ENCODE data around the gene GXYLT1. TPM values are rescaled to one million over a fixed set of nuclear protein-coding genes. Genes with fewer than 3 reads are reported as not detected.

GXYLT1 gene
- total RNA-seq, 4 donors from 2014 or later = 11.3 to 36.2 (median 15.5) TPM

DNA sequence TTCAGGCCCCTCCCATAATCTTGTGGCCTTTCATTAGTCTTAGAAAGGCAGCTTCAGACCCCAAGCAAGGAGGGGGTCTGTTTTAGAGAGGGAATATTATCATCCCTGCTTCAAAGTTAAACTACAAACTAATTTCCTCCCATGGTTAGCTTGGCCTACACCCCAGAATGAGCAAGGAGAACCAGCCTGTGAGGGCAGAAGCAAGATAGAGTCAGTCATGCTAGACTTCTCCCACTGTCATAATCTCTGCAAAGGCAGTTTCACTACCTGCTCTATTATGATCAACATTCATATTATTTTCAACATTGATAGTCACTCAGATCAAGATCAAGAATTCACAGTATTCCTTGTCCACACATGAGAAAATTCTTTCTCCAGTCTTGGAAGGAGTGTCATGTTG lies 105.1 kb downstream of the GXYLT1 start:
- intact Hi-C loops (cut with DNase I; ENCODE audit: low total_unique reads) = no loop called here
- H3K36me3 ChIP-seq = no peaks in the 10 kb centered on the region

DNA sequence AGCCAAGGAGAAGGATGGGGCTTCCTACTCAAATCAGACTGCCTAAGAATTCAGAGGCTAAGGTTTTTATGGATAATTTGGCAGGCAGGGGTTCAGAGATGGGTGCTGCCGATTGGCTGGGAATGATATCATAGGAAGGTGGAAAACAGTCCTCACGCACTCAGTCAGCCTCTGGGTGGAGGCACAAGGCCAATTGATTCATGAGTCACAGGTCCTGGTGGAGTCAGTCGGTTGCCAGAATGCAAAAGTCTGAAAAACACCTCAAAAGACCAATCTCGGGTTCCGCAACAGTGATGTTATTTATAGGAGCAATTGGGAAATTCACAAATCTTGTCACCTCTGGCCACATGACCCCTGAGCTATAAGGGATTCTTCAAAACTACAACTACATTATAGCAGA lies 105.5 kb downstream of the GXYLT1 start:
- Histone ChIP-seq H3K27ac (no peak overlapping the region), H3K4me1 (no peaks in the 10 kb centered on the region), H3K9me3 (no peaks in the 10 kb centered on the region), H3K27me3 (no peaks in the 10 kb centered on the region), H3K4me3 (no peak overlapping the region), H3K36me3 (no peaks in the 10 kb centered on the region)
- no peak for DNase-seq
- TF ChIP-seq, protein P1, sequence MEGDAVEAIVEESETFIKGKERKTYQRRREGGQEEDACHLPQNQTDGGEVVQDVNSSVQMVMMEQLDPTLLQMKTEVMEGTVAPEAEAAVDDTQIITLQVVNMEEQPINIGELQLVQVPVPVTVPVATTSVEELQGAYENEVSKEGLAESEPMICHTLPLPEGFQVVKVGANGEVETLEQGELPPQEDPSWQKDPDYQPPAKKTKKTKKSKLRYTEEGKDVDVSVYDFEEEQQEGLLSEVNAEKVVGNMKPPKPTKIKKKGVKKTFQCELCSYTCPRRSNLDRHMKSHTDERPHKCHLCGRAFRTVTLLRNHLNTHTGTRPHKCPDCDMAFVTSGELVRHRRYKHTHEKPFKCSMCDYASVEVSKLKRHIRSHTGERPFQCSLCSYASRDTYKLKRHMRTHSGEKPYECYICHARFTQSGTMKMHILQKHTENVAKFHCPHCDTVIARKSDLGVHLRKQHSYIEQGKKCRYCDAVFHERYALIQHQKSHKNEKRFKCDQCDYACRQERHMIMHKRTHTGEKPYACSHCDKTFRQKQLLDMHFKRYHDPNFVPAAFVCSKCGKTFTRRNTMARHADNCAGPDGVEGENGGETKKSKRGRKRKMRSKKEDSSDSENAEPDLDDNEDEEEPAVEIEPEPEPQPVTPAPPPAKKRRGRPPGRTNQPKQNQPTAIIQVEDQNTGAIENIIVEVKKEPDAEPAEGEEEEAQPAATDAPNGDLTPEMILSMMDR (IDR thresholded peaks at IDR 0.05) = no peak
- TF ChIP-seq POLR2A (IDR thresholded peaks at IDR 0.05) = no peak
- intact Hi-C loops (cut with DNase I; ENCODE audit: low total_unique reads) = no loop called here

More for the DNA sequence above, 105.1 kb downstream of the GXYLT1 start:
- H3K4me3 ChIP-seq = no peak overlapping the region
- TF ChIP-seq, protein P1 (IDR thresholded peaks at IDR 0.05) = no peak
- TF ChIP-seq POLR2A (IDR thresholded peaks at IDR 0.05) = no peak
- H3K27ac ChIP-seq = no peak overlapping the region
- no peaks in the 10 kb centered on the region for H3K9me3 ChIP-seq
- DNase-seq = no peak
- H3K27me3 ChIP-seq = no peaks in the 10 kb centered on the region
- no peaks in the 10 kb centered on the region for H3K4me1 ChIP-seq

DNA sequence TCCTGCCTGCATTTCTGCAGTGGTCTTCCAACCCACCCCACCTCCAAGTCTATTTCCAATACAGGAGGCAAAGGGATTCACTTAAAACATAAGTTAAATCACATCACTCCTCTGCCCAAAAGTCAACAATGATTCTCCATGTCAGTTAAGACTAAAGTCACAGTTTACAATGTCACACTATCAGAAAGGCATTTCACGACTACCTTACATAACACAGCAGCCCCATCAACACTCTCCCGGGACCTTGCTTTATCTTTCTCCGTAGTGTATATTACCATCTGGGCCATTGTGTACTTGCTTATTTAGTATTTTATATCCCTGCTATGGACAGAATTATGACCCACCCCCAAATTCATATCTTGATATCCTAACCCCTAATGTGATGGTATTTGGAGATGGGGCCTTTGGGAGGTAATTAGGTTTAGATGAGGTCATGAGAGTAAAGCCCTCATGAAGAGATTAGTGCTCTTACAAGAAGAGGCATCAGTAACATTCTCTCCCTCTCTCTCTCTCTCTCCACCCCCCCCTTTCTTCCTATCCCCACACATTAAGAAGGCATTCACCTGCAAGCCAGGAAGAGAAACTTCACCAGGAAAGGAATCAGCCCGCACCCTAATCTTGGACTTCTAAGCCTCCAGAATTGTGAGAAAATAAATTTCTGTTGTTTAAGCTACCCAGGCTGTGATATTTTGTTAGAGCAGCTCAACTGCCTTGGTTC lies 112.7 kb downstream of the GXYLT1 start:
- H3K27ac ChIP-seq = no peak overlapping the region
- no peak for TF ChIP-seq POLR2A (IDR thresholded peaks at IDR 0.05)
- TF ChIP-seq, protein P1 (IDR thresholded peaks at IDR 0.05) = no peak
- H3K27me3 ChIP-seq = no peaks in the 10 kb centered on the region
- no peaks in the 10 kb centered on the region for H3K9me3 ChIP-seq
- DNase-seq = no peak
- no peak overlapping the region for H3K4me3 ChIP-seq
- intact Hi-C loops (cut with DNase I; ENCODE audit: low total_unique reads) = no loop called here
- no peaks in the 10 kb centered on the region for H3K36me3 ChIP-seq
- no peaks in the 10 kb centered on the region for H3K4me1 ChIP-seq

Other genes with a start within 250 kb of the GXYLT1 start
- 10 to 100 TPM; 10.8 to 69.7 (median 28.5) TPM for gene YAF2, start 93.4 kb upstream of the GXYLT1 start, total RNA-seq
- gene ZCRB1, start 181.2 kb upstream of the GXYLT1 start, total RNA-seq = 10 to 100 TPM; 19.8 to 44.1 (median 29.4) TPM
- gene PPHLN1, start 181.3 kb upstream of the GXYLT1 start, total RNA-seq = 100 to 1,000 TPM in 1 of 4 donors, 10 to 100 TPM in 3; 20.2 to 124 (median 53.3) TPM